Hindlimb muscle (tissue), 1 donor: ENCODE data around the gene AFG1L. TPM values are rescaled to one million over a fixed set of nuclear protein-coding genes. Genes with fewer than 3 reads are reported as not detected.
"Not testable (repeated sequence)": the region's sequence is repeated elsewhere in the genome, so short reads cannot be mapped to it uniquely, and the experiment has no call there.

ENCODE experiments used
- DNase-seq: peaks from one replicate; pipeline ENCODE4 v3.0.0-alpha.2; 2013
- polyA plus RNA-seq: library from polyadenylated mRNA; unstranded; fragments of 120-200 nt; gene quantifications from one replicate; pipeline ENCODE4 v1.2.1, GENCODE V29; 2013; ENCODE audit not compliant: insufficient read length

Gene AFG1L
- polyA plus RNA-seq, 1 donor: 6.7 TPM

- DNase-seq: no peak
Observed at GRCh38 chr6:108526739-108527174, 231.9 kb downstream of the AFG1L start.

- no peak for DNase-seq
Observed at GRCh38 chr6:108528878-108529277, 234.0 kb downstream of the AFG1L start.

- DNase-seq: no peak
Observed at GRCh38 chr6:108531332-108531731, 236.5 kb downstream of the AFG1L start.

DNA sequence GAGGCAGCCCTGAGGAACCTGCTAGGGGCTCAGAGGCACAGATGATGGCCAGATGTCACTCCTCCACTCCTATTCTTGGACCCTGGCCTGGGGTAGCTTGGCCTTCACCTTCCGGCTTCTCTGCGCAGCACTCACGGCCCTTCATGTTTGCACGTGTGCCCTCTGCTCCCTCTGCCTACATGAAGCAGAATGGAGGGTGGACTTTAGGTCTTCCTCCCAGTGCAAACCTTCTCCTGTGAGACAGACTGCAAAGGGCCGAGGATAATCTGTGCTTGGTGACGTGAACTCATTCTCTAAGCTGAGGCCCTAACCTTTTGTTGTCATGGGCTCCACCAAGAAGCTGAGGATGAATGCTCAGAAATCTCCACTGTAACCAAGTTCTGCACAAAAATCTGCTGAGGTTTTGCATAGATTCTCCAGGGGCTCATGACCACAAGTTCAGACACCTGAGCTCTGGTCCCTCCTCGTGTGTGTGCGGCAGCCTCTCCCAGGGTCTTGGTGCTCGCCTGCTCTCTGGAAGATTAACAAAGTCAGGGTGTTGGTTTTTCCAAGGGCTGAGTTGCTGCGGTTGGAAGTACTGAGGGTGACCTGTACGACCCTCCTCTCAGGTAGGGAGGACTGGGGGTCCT is 240.4 kb downstream of the AFG1L start:
- DNase-seq: no peak

- not testable (repeated sequence) for DNase-seq
Observed at GRCh38 chr6:108535920-108536535, 241.2 kb downstream of the AFG1L start.

DNA sequence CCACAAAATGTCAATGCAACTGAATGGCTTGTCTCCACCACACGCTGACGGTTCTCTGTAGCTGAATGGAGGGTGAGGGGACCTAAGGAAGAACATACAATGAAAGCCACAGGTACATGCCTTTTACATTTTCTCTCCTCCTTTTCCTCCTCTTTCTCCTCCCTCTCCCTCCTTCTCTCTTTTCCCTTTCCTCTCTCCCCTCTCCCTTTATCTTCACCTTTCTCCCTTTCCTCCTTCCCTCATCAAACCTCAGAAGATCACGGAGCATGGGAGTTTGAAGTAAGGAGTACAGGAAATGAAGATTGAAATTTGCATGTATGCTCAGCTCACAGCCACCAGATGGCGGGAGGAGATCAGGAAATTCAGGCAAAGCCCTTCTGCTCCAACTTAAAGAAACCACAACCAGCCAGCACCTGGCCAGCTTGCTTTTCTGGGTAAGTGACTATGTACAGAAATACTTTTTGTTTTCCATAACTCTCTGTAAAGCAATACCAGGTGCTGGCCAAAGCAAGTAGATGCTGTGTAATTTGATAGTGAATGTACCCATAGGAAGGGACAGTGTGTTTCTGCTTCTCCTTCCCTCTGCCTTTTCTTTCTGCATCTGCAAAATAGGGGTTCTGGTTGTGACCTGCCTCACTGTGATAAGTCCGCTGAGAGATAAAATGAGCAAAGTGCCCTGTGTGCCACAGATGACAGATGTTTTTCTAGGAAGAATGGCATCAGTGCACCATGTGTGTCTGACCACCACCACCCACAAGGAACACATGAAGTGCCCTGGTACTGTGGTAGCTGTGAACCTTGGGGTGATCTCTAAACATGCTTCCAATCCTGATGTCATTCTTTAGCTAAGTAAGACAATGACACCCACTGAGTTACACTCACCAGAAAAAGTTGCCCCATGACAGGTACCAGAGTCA is 247.2 kb downstream of the AFG1L start:
- DNase-seq: peak; percentile 83

- DNase-seq: no peak
Observed at GRCh38 chr6:108543175-108543940, 248.5 kb downstream of the AFG1L start.

DNA sequence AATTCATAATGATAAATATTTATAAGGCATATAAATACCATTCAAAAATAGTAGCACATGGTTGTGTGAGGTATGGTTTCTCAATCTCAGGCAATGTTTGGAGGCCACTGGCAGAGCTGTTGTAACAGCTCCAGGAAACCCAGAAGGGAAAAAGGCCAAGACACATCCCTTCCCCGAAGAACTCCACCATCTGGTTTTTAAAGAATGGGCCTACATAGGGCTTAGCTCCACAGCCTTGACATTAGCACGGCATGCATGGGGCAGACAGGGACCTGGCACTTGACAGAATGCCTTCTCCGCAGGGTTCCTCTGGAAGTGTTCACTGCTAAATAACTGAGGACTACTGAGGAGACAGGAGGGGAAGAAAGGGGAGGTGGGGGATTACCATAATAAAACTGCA is 249.8 kb downstream of the AFG1L start:
- DNase-seq: no peak

- DNase-seq: no peak
Observed at GRCh38 chr6:108546079-108547049, 251.5 kb downstream of the AFG1L start.

GRCh38 chr6:108549241-108549640 is 254.4 kb downstream of the AFG1L start:
- no peak for DNase-seq

- DNase-seq: no peak
Observed at GRCh38 chr6:108549741-108550140, 254.9 kb downstream of the AFG1L start.

DNA sequence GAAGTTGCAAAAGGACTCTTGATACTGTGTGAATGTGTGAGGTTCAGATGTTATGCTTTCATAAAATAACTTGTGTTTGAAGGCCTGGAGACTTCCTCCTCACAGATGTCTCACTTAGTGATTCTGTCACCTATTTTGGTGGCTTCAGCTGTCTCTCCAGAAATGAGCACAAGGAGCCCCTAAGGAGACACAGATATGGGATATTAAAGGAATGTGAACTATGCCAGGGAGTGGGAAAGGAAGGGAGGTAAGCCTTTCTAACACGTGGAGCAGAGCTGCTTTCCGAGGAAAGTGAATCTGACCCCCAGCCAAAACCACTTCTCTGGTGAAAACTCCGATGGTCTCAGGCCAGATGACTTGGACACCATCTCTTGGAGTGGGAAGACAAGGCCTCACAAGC is 255.4 kb downstream of the AFG1L start:
- DNase-seq: no peak

DNA sequence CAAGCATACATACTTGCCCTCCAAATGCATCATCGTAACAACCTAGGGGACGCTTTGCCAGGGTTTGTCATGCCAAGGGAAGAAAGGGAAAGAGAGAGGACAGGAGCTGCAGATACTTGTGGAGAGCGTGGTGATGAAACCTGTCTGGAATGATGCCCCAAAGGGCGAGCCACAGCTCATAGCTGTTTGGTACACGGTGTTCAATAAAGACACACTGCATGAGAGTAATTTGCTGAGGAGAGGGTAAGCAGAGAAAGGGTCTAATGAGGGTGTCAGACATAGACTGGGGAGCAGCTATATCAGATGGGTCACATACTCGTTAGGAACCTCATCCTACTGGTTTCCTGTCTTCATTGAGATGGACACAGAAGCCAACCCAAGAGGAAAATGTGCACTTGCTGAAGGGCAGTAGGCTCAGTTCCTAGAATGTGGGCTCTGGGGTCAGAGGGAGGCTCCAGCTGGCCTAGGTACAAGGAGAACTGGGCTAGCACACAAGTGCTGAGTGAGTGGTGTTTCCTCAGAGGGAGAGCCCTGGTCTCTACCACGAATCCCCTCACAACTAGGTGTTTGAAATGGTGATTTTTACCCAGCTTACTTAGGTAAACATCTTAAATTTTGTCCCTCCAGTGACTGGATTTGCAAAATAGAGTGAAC is 260.7 kb downstream of the AFG1L start:
- DNase-seq: no peak

- DNase-seq: no peak
Observed at GRCh38 chr6:108556250-108556649, 261.4 kb downstream of the AFG1L start.

- DNase-seq: no peak
Observed at GRCh38 chr6:108556866-108557493, 262.1 kb downstream of the AFG1L start.

GRCh38 chr6:108557494-108558371 is 262.9 kb downstream of the AFG1L start:
- peak; percentile 87 for DNase-seq

- peak; percentile 100 for DNase-seq
Observed at GRCh38 chr6:108558372-108559096, 263.7 kb downstream of the AFG1L start.

DNA sequence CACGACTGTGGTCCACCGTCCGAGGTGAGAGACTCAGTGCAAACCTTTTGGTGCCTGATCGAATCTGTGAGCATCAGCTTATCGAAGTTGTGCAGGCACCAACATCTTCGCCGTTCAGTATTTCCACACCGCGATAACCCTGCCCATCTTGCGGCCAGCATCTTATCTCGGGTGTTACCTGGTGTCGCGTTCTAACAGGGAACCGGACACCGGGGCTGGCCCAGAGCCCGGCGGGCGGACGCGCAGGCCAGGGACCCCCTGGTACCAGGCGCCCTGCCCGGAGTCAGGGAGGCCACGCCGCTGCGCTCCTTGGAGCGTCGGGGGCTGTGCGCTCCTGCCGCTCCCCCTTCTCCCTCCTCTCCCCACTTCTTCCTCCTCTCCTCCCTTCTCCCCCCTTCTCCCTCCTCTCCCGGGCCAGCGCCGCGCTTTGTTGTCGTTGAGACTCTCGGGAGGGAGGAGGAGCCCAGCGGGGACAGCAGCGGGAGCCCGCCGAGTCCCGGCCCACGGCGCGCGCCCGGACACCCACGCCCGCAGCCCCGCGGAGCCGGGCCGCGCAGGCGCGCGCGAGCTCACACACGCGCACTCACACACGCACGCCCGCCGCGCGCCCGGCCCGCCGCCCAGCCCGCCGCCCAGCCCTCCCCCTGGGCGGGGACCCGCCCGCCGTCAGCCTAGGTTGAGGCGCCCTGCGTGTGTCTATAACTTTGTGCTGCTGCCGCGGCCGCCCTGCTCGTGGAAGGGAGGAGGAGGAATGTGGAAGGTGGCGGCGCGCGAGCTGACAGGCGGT is 264.4 kb downstream of the AFG1L start:
- DNase-seq: peak; percentile 94
